HG03097 (cell line): ENCODE measurements around the gene RXRG.

ENCODE experiments used
- ATAC-seq: cut with Tn5 transposase; IDR thresholded peaks from one replicate; pipeline ENCODE4 v1.9.1; 2021; ENCODE audit not compliant: unreplicated experiment, low FRiP score

RXRG gene

DNA sequence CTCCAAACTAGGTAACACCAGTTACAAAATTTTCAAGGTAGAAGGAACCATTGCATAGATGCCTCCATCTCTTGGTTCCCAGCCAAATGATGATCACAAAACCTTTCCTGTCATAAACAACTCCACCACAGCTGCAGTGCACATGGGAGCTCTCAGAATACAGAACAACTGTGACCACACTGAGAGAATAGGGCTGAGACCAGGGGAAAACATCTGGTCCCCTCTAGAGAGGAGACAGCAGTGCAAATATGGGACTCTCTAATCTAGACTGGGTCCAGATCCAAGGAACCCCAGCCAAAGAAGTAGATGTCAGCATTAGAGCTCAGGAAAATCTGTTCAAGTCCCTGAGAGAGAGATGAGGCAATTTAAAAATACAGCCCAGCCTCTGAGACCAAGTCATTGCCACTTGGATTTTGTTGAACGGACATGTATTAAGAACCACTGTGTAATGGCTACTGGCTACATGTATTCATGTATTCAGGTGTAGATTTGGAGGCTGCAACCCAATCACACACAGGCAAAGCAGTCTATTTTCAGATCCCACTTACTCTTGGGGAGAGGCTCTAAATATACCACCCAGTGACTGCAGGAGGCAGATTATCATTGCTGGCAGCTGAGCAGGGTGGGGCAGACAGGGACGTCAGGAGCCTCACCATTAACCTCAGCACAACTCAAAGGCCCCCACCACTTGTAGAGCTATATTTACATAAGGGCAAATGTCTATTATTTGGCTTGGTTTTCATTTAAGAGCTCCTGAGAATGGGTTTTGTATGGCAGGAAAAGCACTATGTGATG is 7.6 kb upstream of the RXRG start:
- ATAC-seq: no peak

DNA sequence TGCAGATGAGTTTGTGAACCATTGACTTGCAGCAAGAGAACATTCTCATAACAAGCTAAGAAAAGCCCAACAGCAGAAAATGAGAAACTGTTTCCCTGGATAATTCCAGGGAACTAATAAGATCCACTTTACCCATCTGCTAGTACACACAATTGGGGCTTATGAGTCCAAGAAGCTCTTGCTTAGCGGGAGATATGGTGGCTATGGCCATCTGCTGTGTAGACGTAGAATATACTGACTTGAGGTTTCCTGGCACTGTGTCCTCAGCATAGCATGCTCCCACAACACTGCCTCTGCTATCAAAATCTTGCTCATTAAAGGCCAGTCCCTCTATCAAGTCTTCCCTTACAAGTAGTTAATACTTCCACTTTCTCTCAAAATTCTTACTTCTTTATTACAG is 6.8 kb upstream of the RXRG start:
- no peak for ATAC-seq

DNA sequence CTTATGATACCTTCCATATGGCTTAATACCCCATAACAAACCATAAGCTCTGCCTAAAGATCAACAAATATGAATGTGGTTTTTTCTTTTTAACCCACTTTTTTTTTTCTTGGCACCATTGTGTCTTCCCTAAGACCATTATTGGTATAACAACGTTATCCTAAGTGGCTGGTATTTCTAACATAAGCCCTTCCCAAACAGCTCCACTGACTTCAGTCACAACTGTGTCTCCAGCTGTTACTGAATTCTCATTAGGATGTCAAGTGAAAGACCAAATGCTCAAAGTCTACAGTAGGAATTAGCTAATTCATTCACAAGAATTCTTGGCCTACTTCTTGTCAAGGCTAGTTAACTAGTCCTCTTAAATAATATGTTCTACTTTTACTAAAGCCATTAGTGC is 4.2 kb upstream of the RXRG start:
- no peak for ATAC-seq

GRCh38 chr1:165445388-165445787 is 462 bp upstream of the RXRG start:
- no peak for ATAC-seq

- no peak for ATAC-seq
Measured at GRCh38 chr1:165443539-165444311, 1.2 kb downstream of the RXRG start.

DNA sequence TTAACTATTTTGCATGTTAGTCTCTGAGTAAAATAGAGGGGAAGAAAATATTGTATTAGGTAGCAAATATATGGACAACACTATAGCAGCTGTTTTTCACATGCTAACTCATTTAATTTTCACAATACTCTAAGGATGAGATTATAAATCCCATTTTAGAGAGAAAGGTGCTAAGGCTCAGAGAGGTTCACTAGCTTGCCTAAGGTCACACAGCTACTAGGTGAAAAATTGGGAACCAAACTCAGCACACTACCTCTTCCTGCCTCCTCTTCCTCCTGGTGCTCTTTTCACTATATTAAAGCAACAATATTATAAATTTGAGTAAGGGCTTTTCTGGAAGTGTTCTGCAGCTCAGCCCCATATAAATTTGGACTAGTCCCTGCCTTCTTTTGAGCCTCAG is 2.3 kb downstream of the RXRG start:
- ATAC-seq: no peak

DNA sequence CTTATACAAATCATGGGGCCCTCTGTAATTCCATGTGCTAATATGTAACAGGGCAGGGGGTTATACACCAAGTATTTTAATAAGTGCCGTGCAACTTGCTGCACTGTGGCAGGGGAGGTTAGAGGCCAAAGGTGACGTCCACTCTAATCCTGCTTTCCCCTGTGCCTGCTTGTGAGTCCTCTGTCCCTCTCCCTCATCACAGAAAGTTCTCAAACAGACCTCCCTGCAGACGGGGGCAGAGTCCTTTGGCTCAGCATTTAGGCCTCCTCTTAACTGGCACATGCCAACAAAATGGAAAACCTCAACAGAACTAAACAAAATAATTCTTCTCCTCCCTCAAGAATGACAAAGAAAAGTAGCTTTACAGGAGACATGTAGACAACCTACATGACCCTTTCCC is 2.9 kb downstream of the RXRG start:
- ATAC-seq: no peak

GRCh38 chr1:165441166-165441880 is 3.6 kb downstream of the RXRG start:
- ATAC-seq: no peak

GRCh38 chr1:165439330-165439729 is 5.6 kb downstream of the RXRG start:
- ATAC-seq: no peak

GRCh38 chr1:165436994-165437393 is 7.9 kb downstream of the RXRG start:
- no peak for ATAC-seq

DNA sequence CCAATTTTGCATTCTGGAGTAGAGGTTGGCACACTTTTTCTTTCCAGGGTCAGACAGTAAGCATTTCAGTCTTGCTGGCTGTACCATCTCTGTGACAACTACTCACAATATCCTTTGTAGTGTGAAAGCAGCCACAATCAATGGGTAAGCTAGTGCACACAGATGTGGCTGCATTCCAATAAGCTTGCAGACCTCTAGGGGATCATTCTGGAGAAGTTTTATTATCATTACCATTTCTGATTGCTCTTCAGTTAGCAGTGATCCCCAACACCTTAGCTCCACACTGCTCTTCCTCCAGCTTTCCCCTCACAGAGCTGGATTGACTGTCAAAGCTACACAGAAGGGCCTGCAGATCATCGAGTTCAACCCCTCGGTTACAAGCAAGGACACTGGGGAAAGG is 9.1 kb downstream of the RXRG start:
- ATAC-seq: no peak

DNA sequence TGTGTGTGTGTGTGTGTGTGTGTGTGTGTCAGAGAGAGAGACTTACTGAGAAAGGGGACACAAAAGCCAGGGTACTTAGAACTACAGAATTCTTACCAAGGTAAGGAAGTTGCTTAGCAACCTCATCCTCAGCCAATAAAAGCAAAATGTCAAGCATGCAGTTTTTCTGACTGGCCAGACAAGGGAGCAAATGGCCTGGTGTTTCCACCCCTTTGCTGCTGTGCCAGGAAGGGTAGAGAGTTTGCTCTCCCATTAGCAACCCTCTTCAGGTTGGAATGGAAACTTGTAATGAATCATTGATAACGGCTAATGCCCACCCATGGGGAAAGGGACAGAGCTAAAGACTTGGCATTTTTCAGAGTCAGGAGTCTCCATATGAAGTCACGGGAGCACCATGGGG is 10.6 kb downstream of the RXRG start:
- ATAC-seq: no peak

DNA sequence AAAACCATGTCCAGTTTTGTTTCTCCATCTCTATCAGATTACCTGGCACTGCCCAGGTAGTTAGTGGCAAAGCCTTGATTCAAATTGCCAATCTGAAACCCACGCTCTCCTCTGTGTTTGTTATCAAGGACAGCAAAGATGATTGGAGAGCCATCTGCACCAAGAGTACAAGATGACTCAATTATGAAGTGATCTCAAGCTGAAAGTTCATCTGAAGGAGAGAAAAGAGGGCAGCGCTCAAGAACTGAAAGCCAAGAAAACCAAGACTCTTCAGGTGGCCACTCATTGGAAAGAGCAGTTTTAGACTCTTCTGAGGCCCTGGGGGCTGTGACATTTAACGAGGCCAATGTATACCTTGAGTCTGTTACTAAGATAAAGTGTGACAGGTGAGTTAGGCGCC is 13.8 kb downstream of the RXRG start:
- ATAC-seq: no peak

- ATAC-seq: no peak
Measured at GRCh38 chr1:165426745-165427144, 18.2 kb downstream of the RXRG start.

DNA sequence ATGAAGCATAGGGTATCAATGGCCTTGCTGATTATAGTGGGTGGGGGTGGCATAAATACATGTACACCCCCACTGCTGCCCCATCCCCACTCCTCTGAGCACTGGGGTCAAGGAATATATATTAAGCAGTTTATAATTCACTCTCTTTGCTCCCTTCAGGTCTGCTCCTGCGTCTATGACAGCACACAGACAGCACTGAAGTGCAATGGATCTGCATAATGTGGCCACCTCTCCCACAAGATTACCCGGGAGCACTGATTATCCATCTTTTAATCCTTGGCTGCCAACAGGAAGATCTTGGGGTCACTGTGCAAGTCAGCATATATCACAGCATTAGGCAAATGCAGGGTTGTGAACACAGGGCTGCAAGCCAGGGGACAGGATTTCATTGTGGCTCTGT is 19.3 kb downstream of the RXRG start:
- ATAC-seq: no peak

- ATAC-seq: no peak
Measured at GRCh38 chr1:165424454-165425216, 20.3 kb downstream of the RXRG start.

- no peak for ATAC-seq
Measured at GRCh38 chr1:165423136-165423535, 21.8 kb downstream of the RXRG start.

GRCh38 chr1:165420655-165421054 is 24.3 kb downstream of the RXRG start:
- ATAC-seq: no peak

- ATAC-seq: no peak
Measured at GRCh38 chr1:165419839-165420238, 25.1 kb downstream of the RXRG start.

DNA sequence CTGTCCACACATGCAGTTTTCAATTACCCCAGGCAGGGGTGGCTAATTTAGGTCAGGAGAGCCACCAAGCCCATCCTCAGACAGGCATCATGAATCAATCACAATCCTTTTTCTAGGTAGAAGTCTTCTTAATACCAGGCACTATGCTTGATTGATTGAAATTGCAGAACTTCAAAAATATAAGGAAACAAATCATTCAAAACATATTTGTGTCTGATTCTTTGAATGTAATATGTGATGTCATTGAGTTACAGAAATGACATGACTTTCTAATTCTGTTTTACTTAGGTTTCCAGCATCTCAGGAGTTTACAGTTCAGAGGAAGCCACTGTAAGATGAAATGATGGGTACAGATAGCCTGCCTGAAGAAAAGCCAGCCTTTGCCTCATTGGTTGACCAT is 26.7 kb downstream of the RXRG start:
- ATAC-seq: no peak

DNA sequence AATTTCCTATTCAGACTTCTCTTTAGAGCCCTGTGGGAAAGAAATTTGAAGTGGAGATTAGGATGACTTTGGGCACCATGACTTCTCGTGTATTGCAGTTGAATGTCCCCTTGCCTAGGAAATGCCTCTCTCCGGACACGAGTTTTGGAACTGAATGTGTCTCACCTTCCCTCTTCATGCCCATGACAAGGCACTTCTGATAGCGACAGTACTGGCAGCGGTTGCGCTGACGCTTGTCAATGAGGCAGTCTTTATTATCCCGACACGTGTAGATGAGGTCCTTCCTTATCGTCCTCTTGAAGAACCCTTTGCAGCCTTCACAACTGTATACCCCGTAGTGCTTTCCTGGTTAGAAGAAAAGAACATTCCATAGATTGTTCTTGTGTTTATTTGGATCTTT is 28.1 kb downstream of the RXRG start:
- no peak for ATAC-seq
